SK-N-SH (cell line): Measurements from ENCODE around the gene C9orf50. TPM values are rescaled to one million over a fixed set of nuclear protein-coding genes. Genes with fewer than 3 reads are reported as not detected.
A peak's percentile ranks its signal among the peaks of the same experiment; 100 is the strongest.

Experiments used
- CTCF ChIA-PET: fragments of 300-600, 350-600 bp; formaldehyde crosslinking; extraction: SDS; loops from one replicate; lab custom pipeline; 2021; lab: Yijun Ruan, JAX
- POLR2A ChIA-PET: fragments of 350-600 bp; sonication (Branson Sonifier 250); formaldehyde crosslinking; extraction: SDS; loops from one replicate; lab custom pipeline; 2020; ENCODE audit warnings: antibody characterized with exemption, inconsistent platforms; lab: Yijun Ruan, JAX
- DNase-seq: peaks from one replicate; pipeline ENCODE4 v3.0.0; 2012
- H2AFZ ChIP-seq: fragments of 200-600 bp; sonication (generic); 2 replicates; pipeline ENCODE4 v1.8.1; 2016; ENCODE audit warnings: antibody characterized with exemption, mild to moderate bottlenecking, low read depth
- H3F3A ChIP-seq: fragments of 200-600 bp; sonication (generic); replicated peaks from 2 replicates; pipeline ENCODE3; 2016; ENCODE audit warnings: antibody characterized with exemption, mild to moderate bottlenecking; ENCODE audit not compliant: insufficient read depth
- H3K27ac ChIP-seq, 2 experiments: fragments of 200-500 bp in 1 of 2; fragments of 200-600 bp in 1 of 2; sonication (Bioruptor generic) in 1 of 2; sonication (generic), shearing (Covaris generic) in 1 of 2; 2 replicates each; pipeline versions ENCODE4 v1.5.1 to v1.6.1; 2014 to 2016; ENCODE audit warnings: low read depth in 2 of 2, inconsistent platforms in 1 of 2, low read length in 1 of 2, mild to moderate bottlenecking in 1 of 2, mixed read lengths in 1 of 2
- H3K27me3 ChIP-seq: fragments of 200-600 bp; sonication (generic), shearing (Covaris generic); 2 replicates; pipeline ENCODE4 v1.6.1; 2016; ENCODE audit warnings: mixed run types; ENCODE audit not compliant: insufficient read depth
- H3K36me3 ChIP-seq, 2 experiments: fragments of 200-500 bp in 1 of 2; fragments of 200-600 bp in 1 of 2; sonication (Bioruptor generic) in 1 of 2; sonication (generic) in 1 of 2; replicated peaks in 1 of 2; 2 replicates each; pipeline versions ENCODE3 to v1.5.1; 2014 to 2016; ENCODE audit warnings: low read length in 1 of 2, mild to moderate bottlenecking in 1 of 2; ENCODE audit not compliant: insufficient read depth in 2 of 2, control insufficient read depth in 1 of 2
- H3K4me1 ChIP-seq, 2 experiments: fragments of 200-500 bp in 1 of 2; fragments of 200-600 bp in 1 of 2; sonication (Bioruptor generic) in 1 of 2; sonication (generic), shearing (Covaris generic) in 1 of 2; 2 replicates each; pipeline versions ENCODE4 v1.5.1 to v1.6.1; 2014 to 2016; ENCODE audit warnings: low read depth in 1 of 2, low read length in 1 of 2, mixed run types in 1 of 2; ENCODE audit not compliant: insufficient read depth in 2 of 2, control insufficient read depth in 1 of 2
- H3K4me2 ChIP-seq: fragments of 200-600 bp; sonication (generic), shearing (Covaris generic); 2 replicates; pipeline ENCODE4 v1.6.1; 2017; ENCODE audit warnings: mixed run types
- H3K4me3 ChIP-seq, 2 experiments: fragments of 200-500 bp in 1 of 2; fragments of 200-600 bp in 1 of 2; sonication (Bioruptor generic) in 1 of 2; sonication (generic), shearing (Covaris generic) in 1 of 2; 2 replicates each; pipeline versions ENCODE4 v1.5.1 to v1.8.1; 2014 to 2016; ENCODE audit warnings: low read depth in 2 of 2, inconsistent platforms in 1 of 2, low read length in 1 of 2, mild to moderate bottlenecking in 1 of 2, mixed read lengths in 1 of 2, moderate library complexity in 1 of 2
- H3K79me2 ChIP-seq: fragments of 200-600 bp; sonication (generic); 2 replicates; pipeline ENCODE4 v1.8.1; 2017; ENCODE audit warnings: mild to moderate bottlenecking; ENCODE audit not compliant: insufficient read depth
- H3K9ac ChIP-seq: fragments of 200-600 bp; sonication (generic); 2 replicates; pipeline ENCODE4 v1.6.1; 2017; ENCODE audit warnings: mixed run types
- H3K9me2 ChIP-seq: fragments of 200-600 bp; sonication (generic); 2 replicates; pipeline ENCODE4 v1.6.1; 2017; ENCODE audit warnings: mixed run types
- H3K9me3 ChIP-seq: fragments of 200-600 bp; sonication (generic); 2 replicates; pipeline ENCODE4 v1.6.1; 2017; ENCODE audit warnings: mixed run types, mild to moderate bottlenecking, moderate library complexity
- H4K20me1 ChIP-seq: fragments of 200-600 bp; sonication (generic); 2 replicates; pipeline ENCODE4 v1.6.1; 2017; ENCODE audit warnings: mild to moderate bottlenecking, mixed run types; ENCODE audit not compliant: insufficient read depth
- GATA2 ChIP-seq: sonication (generic); formaldehyde crosslinking; IDR thresholded peaks from 2 replicates; pipeline ENCODE4 v1.5.0; 2020; ENCODE audit warnings: mild to moderate bottlenecking, missing genetic modification reagents
- MAX ChIP-seq: IDR thresholded peaks from 2 replicates; pipeline ENCODE4 v1.4.0; 2012; ENCODE audit warnings: low read depth
- MXI1 ChIP-seq: IDR thresholded peaks from 2 replicates; pipeline ENCODE4 v1.6.1; 2012; ENCODE audit warnings: mild to moderate bottlenecking, low read depth, low read length, improper control_type of control experiment
- NRF1 ChIP-seq: IDR thresholded peaks from 2 replicates; pipeline ENCODE4 v1.6.1; 2012; ENCODE audit warnings: low read depth, mild to moderate bottlenecking, low read length
- POLR2AphosphoS5 ChIP-seq: IDR thresholded peaks from 2 replicates; pipeline ENCODE4 v1.6.1; 2012; ENCODE audit warnings: low read depth, low read length
- RAD21 ChIP-seq: IDR thresholded peaks from 2 replicates; pipeline ENCODE4 v1.6.1; 2012; ENCODE audit warnings: mild to moderate bottlenecking, low read length
- USF2 ChIP-seq: fragments of 150-350 bp; IDR thresholded peaks from 2 replicates; pipeline ENCODE4 v1.6.1; 2017; ENCODE audit warnings: antibody characterized with exemption, low read length, low read depth, borderline replicate concordance
- YY1 ChIP-seq: IDR thresholded peaks from 2 replicates; pipeline ENCODE4 v1.4.0; 2012; ENCODE audit warnings: low read depth, mild to moderate bottlenecking
- WGBS: methylation state at CpG from one replicate; pipeline ENCODE4 v1.1.6; 2017; ENCODE audit warnings: low lambda C conversion rate; 5-methylcytosine and 5-hydroxymethylcytosine counted together
- polyA plus RNA-seq, 3 experiments: library from polyadenylated mRNA; depleted of rRNA; stranded (reverse); fragments of >200 nt; gene quantifications; 2 replicates each; pipeline ENCODE4 v1.2.3, GENCODE V29; 2012

The C9orf50 gene
- polyA plus RNA-seq, 1 of the 3 experiments (the other 2 are of a cell fraction): 0.30 TPM

DNA sequence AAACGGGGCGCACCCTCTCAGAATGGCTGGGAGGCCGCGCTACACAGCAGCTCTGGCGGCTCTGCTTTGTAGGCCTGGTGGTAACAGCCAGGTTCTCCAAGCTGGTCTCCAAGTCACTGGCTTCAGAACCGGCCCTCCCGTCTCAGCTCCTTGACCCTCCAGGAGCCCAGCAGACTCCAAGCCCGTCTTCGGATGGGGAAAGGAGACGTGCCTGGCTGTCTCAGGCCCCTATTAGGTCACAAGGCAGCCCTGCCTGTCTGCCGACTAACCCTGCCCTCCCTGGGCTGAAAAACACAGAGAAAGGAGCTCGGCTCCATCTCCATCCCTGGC is 18.8 kb upstream of the C9orf50 start:
- POLR2A ChIA-PET: interaction anchor here (0.5 to 2.4 kb wide), 9 partner anchors 9 to 88 kb away, joined by 3 to 15 read pairs (median 4); partner anchors contain the start of genes C9orf50 and NTMT1
- peaks cover 18 to 31% of the 10 kb centered on the region in 2 experiments for H3K4me1 ChIP-seq
- H3F3A ChIP-seq: peaks cover 19% of the 10 kb centered on the region
- 60% methylated on average over 7 of the region's 12 CpGs for WGBS
- no peaks in the 10 kb centered on the region for H3K27me3 ChIP-seq
- H3K36me3 ChIP-seq: peaks cover 14 to 41% of the 10 kb centered on the region in 2 experiments
- H3K27ac ChIP-seq: peak overlapping the region; percentile 54 to 92
- H3K79me2 ChIP-seq: peaks cover 49% of the 10 kb centered on the region
- CTCF ChIA-PET: interaction anchor here (1.0 to 7.9 kb wide), 20 partner anchors 9 to 508 kb away, joined by 3 to 81 read pairs (median 6); partner anchors contain the start of genes C9orf50 and NTMT1
- no peak for TF ChIP-seq MAX
- no peak for TF ChIP-seq YY1
- TF ChIP-seq MXI1: no peak
- TF ChIP-seq GATA2: no peak
- TF ChIP-seq NRF1: no peak
- DNase-seq: no peak
- H3K4me3 ChIP-seq: peak overlapping the region; percentile 99 to 100; a peak in 3 of 4 replicates
- no peak overlapping the region for H2AFZ ChIP-seq
- H3K9me3 ChIP-seq: no peaks in the 10 kb centered on the region
- peaks cover 33% of the 10 kb centered on the region for H4K20me1 ChIP-seq
- peak overlapping the region; percentile 98 for H3K4me2 ChIP-seq
- H3K9ac ChIP-seq: peak overlapping the region; percentile 85; the same call in 1 of the 2 replicates
- H3K9me2 ChIP-seq: no peaks in the 10 kb centered on the region

GRCh38 chr9:129639034-129639630 is 18.2 kb upstream of the C9orf50 start:
- Histone ChIP-seq H3K27ac (peak overlapping the region; percentile 54 to 92), H3K79me2 (peaks cover 55% of the 10 kb centered on the region)
- POLR2A ChIA-PET: interaction anchor here (0.5 to 2.4 kb wide), 8 partner anchors 9 to 145 kb away, joined by 3 to 15 read pairs (median 4); partner anchors contain the start of genes C9orf50 and NTMT1

DNA sequence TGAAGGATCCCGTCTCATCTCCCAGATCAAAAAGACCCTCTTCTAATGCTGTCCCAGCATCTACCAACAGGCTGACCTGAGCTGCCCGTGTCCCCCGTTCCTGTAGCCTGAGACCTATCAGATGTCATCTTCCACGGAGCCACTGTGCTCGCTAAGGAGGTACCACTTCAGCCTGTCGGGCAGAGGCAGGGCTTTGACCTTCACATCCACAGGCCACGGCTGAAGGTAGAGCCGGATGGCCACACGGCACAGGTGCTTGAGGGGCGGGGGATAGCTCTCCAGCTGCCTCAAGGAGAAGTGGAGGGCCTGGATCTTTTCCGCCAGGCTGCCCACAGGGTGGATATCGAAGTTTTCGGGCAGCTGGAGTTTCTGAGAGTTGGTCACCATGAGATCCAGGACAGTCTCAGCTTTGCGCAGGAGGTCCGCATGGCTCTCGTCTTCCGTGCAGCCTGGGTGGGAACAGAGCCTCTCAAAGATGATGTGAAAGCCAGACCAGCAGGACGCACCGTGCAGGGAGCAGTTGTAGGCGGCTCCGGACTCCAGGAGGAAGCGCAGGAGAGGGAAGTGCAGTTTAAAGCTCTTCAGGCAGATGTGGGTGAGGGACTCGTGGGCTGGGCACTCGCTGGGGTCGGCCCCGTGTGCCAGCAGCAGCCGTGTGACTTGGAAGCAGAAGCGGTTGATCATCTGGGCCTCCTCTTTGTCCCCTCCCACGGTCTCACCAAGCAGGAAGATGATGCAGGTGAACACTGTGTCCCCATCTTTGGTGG is 17.0 kb upstream of the C9orf50 start:
- H3K27ac ChIP-seq: no peak overlapping the region; a peak in 1 of 4 replicates
- no peaks in the 10 kb centered on the region for H3K9me2 ChIP-seq
- TF ChIP-seq USF2 (no peak), GATA2 (no peak), POLR2AphosphoS5 (0 out of 2 replicates have a peak, but pooled peaks have one; percentile 3)
- H3K36me3 ChIP-seq: peaks cover 25 to 55% of the 10 kb centered on the region in 2 experiments
- peaks cover 18 to 31% of the 10 kb centered on the region in 2 experiments for H3K4me1 ChIP-seq
- no peaks in the 10 kb centered on the region for H3K27me3 ChIP-seq
- no peak overlapping the region for H2AFZ ChIP-seq
- POLR2A ChIA-PET: no interaction called here
- no peak overlapping the region for H3K4me2 ChIP-seq
- H3K79me2 ChIP-seq: peaks cover 68% of the 10 kb centered on the region
- CTCF ChIA-PET: interaction anchor here (0.7 to 7.9 kb wide), 7 partner anchors 12 to 506 kb away, joined by 3 to 76 read pairs (median 4); partner anchors contain the start of gene NTMT1
- peaks cover 16% of the 10 kb centered on the region for H3F3A ChIP-seq
- no peak overlapping the region for H3K9ac ChIP-seq
- WGBS: 92% methylated on average over 27 of the region's 29 CpGs
- no peak for DNase-seq
- H3K9me3 ChIP-seq: no peaks in the 10 kb centered on the region
- no peak overlapping the region for H3K4me3 ChIP-seq
- peaks cover 49% of the 10 kb centered on the region for H4K20me1 ChIP-seq

More at GRCh38 chr9:129639034-129639630, 18.2 kb upstream of the C9orf50 start:
- TF ChIP-seq RAD21 (no peak), GATA2 (no peak)
- Histone ChIP-seq H3K9ac (peak overlapping the region; percentile 85; the same call in 1 of the 2 replicates), H3K9me2 (no peaks in the 10 kb centered on the region), H4K20me1 (peaks cover 36% of the 10 kb centered on the region), H3K36me3 (peaks cover 16 to 46% of the 10 kb centered on the region in 2 experiments), H3F3A (peaks cover 19% of the 10 kb centered on the region), H3K4me1 (peaks cover 18 to 31% of the 10 kb centered on the region in 2 experiments), H3K4me2 (peak overlapping the region; percentile 98; the same call in 1 of the 2 replicates), H3K4me3 (peak overlapping the region in 1 of 2 experiments; percentile 99; a peak in 1 of 4 replicates), H2AFZ (no peak overlapping the region), H3K9me3 (no peaks in the 10 kb centered on the region), H3K27me3 (no peaks in the 10 kb centered on the region)
- 94% methylated on average over 16 of the region's 17 CpGs for WGBS
- DNase-seq: no peak
- CTCF ChIA-PET: interaction anchor here (1.2 to 7.9 kb wide), 16 partner anchors 9 to 508 kb away, joined by 3 to 81 read pairs (median 7); partner anchors contain the start of genes C9orf50 and NTMT1
